Heart left ventricle (tissue), 13 donors: ENCODE measurements around the gene ACIN1.

ENCODE experiments used
- POLR2A ChIP-seq, 2 donors: fragments of 450-650 bp; IDR thresholded peaks; one replicate each; pipeline ENCODE4 v1.6.1; 2017; ENCODE audit warnings: antibody characterized with exemption in 2 of 2, mild to moderate bottlenecking in 2 of 2, moderate library complexity in 2 of 2
- TF ChIP-seq, protein P1 (sequence below), 12 donors: fragments of 200-600 bp; sonication (generic) in 4 of 12; IDR thresholded peaks; one replicate each; pipeline versions ENCODE4 v1.5.0 to v1.8.0; 2018 to 2022; ENCODE audit warnings: antibody characterized with exemption in 12 of 12, mild to moderate bottlenecking in 5 of 12
- donor health status: ischemic (EF 13 %, LVEDD 7.1; RV severe dilation, severe dysfunction).
- donor health status: DM: no; HTN: yes; CAD: no.
- donor health status: DM: no; HTN: no; CAD: no.
- donor health status: ischemic (EF 25% LVEDD 6.9; RV normal size, moderate dysfunction).
- donor health status: ischemic (EF 25% LVEDD 5.7; RV mildly dilated, moderate dysfunction).
- donor health status: ischemic (EF 35%, LVEDD 5.7; RV mildly dilated, moderate dysfunction).
- donor health status: nonischemic (EF 11% LVEDD 7.7; RV severe dilation, severe dysfunction).
- donor health status: DM: yes; HTN: yes; CAD: no.
- donor health status: PGD.
- donor health status: ischemic (EF 29% LVEDD 5.4; RV normal size, mild dysfunction).
- donor health status: nonischemic (EF 23%, LVEDD 6.1; RV moderate dilation, normal function).

DNA sequence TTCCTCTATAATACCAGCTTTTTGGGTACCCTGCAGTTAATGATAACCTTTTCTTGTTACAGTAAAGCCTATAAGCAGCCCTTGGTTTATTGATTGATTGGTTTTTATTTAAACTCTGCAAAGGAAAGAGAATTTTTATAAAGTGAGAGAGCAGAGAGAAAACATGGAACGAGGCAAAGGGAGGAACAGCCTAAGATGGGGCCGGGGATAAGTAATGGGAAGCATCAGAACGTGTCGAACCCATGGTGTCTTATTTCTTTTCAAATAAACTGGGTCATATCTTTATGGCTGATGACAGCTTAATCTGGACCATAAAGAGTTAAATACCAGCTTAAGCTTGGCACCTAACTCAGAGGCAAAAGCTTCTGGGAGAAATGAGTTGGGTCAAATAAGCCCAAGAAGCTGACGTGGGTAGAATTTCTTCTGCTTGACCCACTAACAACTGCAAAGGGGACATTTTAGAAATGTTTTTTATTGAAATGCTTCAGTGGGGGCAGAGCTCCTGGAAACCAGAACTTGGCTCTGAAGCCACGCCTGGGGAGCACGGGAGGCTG is 73.0 kb downstream of the ACIN1 start:
- TF ChIP-seq, protein P1, sequence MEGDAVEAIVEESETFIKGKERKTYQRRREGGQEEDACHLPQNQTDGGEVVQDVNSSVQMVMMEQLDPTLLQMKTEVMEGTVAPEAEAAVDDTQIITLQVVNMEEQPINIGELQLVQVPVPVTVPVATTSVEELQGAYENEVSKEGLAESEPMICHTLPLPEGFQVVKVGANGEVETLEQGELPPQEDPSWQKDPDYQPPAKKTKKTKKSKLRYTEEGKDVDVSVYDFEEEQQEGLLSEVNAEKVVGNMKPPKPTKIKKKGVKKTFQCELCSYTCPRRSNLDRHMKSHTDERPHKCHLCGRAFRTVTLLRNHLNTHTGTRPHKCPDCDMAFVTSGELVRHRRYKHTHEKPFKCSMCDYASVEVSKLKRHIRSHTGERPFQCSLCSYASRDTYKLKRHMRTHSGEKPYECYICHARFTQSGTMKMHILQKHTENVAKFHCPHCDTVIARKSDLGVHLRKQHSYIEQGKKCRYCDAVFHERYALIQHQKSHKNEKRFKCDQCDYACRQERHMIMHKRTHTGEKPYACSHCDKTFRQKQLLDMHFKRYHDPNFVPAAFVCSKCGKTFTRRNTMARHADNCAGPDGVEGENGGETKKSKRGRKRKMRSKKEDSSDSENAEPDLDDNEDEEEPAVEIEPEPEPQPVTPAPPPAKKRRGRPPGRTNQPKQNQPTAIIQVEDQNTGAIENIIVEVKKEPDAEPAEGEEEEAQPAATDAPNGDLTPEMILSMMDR (IDR thresholded peaks at IDR 0.05), result no peak
- TF ChIP-seq POLR2A (IDR thresholded peaks at IDR 0.05), result no peak
